Measurements from ENCODE around the gene BCAS3. TPM values are rescaled to one million over a fixed set of nuclear protein-coding genes. Genes with fewer than 3 reads are reported as not detected.

Gene BCAS3
- total RNA-seq, 2 donors from 2014 or later, result 28.0 to 37.7 TPM

- 79 to 96% methylated on average over 4 to 6 of the region's 6 CpGs for WGBS, 2 experiments (ENCODE audit: insufficient coverage in 1 of 2, insufficient read length in 1 of 2)
- Mint-ChIP-seq H3K4me3 (no peak overlapping the region), H3K4me1 (peaks cover 10% of the 10 kb centered on the region), H3K27me3 (ENCODE audit: insufficient read depth) (no peaks in the 10 kb centered on the region), H3K27ac (no peak overlapping the region), H3K36me3 (ENCODE audit: low read depth) (peaks cover 3% of the 10 kb centered on the region), H3K9me3 (no peaks in the 10 kb centered on the region)
- H3K9me3 ChIP-seq (ENCODE audit: control insufficient read depth, low read length), result no peaks in the 10 kb centered on the region
- TF ChIP-seq CTCF (conservative IDR thresholded peaks at IDR 0.05), result no peak
- no peak for DNase-seq
- no peak overlapping the region for H3K9ac ChIP-seq (ENCODE audit: extremely low read depth, low read length, poor library complexity, severe bottlenecking)
- H3K27me3 ChIP-seq (ENCODE audit: control insufficient read depth, insufficient read depth, low read length, poor library complexity, severe bottlenecking), result no peaks in the 10 kb centered on the region
- H3K36me3 ChIP-seq (ENCODE audit: control insufficient read depth, insufficient read depth, low read length), result no peaks in the 10 kb centered on the region
- H3K4me1 ChIP-seq (ENCODE audit: control insufficient read depth, insufficient read depth, low read length), result no peaks in the 10 kb centered on the region
- H3K27ac ChIP-seq (ENCODE audit: low read depth, low read length), result no peak overlapping the region
- no peak overlapping the region for H3K4me3 ChIP-seq (ENCODE audit: low read length)
Measured at GRCh38 chr17:60675997-60676396, 1.7 kb upstream of the BCAS3 start.

DNA sequence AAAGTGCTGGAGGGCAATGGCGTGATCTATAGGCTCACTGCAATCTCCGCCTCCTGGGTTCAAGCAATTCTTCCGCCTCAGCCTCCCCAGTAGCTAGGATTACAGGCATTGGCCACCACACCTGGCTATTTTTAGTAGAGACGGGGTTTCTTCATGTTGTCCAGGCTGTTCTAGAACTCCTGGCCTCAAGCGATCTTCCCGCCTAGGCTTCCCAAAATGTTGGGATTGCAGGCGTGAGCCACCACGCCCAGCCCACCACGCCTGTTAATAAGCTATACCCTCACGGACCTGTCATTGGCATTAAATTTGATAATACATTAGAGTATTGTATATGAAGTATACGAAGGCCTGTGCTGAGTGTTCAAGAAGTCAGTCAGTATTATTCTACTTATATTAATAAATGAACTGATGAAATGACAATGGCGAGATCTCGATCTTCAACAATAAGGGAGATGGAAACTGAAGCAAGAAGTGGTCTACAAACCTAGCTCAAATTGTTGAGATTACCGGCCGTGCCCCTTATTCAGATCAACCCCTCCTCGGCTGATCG is 818 bp upstream of the BCAS3 start:
- TF ChIP-seq CTCF (conservative IDR thresholded peaks at IDR 0.05), result no peak
- H3K27me3 ChIP-seq (ENCODE audit: control insufficient read depth, insufficient read depth, low read length, poor library complexity, severe bottlenecking), result no peaks in the 10 kb centered on the region
- H3K4me3 Mint-ChIP-seq, result peak overlapping the region; percentile 93
- peak overlapping the region; percentile 93 for H3K4me3 ChIP-seq (ENCODE audit: low read length)
- H3K27ac Mint-ChIP-seq, result peak overlapping the region; percentile 100
- H3K27me3 Mint-ChIP-seq (ENCODE audit: insufficient read depth), result no peaks in the 10 kb centered on the region
- peaks cover 10% of the 10 kb centered on the region for H3K4me1 Mint-ChIP-seq
- peak overlapping the region; percentile 72 for H3K9ac ChIP-seq (ENCODE audit: extremely low read depth, low read length, poor library complexity, severe bottlenecking)
- peak; percentile 57 for DNase-seq
- no peaks in the 10 kb centered on the region for H3K36me3 ChIP-seq (ENCODE audit: control insufficient read depth, insufficient read depth, low read length)
- H3K4me1 ChIP-seq (ENCODE audit: control insufficient read depth, insufficient read depth, low read length), result no peaks in the 10 kb centered on the region
- H3K9me3 ChIP-seq (ENCODE audit: control insufficient read depth, low read length), result no peaks in the 10 kb centered on the region
- H3K9me3 Mint-ChIP-seq, result no peaks in the 10 kb centered on the region
- no peak overlapping the region for H3K27ac ChIP-seq (ENCODE audit: low read depth, low read length)
- H3K36me3 Mint-ChIP-seq (ENCODE audit: low read depth), result peaks cover 3% of the 10 kb centered on the region
- WGBS, 2 experiments (ENCODE audit: insufficient coverage in 1 of 2, insufficient read length in 1 of 2), result 41 to 55% methylated on average over 9 to 16 of the region's 17 CpGs

DNA sequence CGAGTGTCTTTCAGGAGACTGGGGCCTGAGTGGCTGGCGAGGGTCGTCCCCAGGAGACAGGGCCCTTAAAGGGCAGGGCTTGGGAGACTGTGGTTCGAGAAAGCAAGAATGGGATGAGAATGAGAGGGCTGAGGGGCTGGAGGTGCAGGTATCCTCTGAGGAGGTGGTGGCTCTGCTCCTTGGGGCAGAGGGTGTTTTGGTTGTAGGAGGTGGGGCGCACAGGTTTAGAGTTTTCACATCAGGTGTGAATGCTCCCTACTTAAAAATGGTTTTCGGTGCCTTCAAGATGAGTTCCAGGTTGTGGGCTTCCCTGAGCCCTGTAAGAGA is 430 bp downstream of the BCAS3 start:
- Histone ChIP-seq H3K9ac (ENCODE audit: extremely low read depth, low read length, poor library complexity, severe bottlenecking) (peak overlapping the region; percentile 72), H3K27ac (ENCODE audit: low read depth, low read length) (no peak overlapping the region), H3K9me3 (ENCODE audit: control insufficient read depth, low read length) (no peaks in the 10 kb centered on the region), H3K36me3 (ENCODE audit: control insufficient read depth, insufficient read depth, low read length) (no peaks in the 10 kb centered on the region), H3K27me3 (ENCODE audit: control insufficient read depth, insufficient read depth, low read length, poor library complexity, severe bottlenecking) (no peaks in the 10 kb centered on the region), H3K4me3 (ENCODE audit: low read length) (peak overlapping the region; percentile 93), H3K4me1 (ENCODE audit: control insufficient read depth, insufficient read depth, low read length) (no peaks in the 10 kb centered on the region)
- TF ChIP-seq CTCF (conservative IDR thresholded peaks at IDR 0.05), result no peak
- no peaks in the 10 kb centered on the region for H3K27me3 Mint-ChIP-seq (ENCODE audit: insufficient read depth)
- WGBS, 2 experiments (ENCODE audit: insufficient coverage in 1 of 2, insufficient read length in 1 of 2), result 8 to 17% methylated on average over 3 to 6 of the region's 6 CpGs
- peak overlapping the region; percentile 93 for H3K4me3 Mint-ChIP-seq
- peak overlapping the region; percentile 100 for H3K27ac Mint-ChIP-seq
- DNase-seq, result no peak
- peaks cover 3% of the 10 kb centered on the region for H3K36me3 Mint-ChIP-seq (ENCODE audit: low read depth)
- H3K9me3 Mint-ChIP-seq, result no peaks in the 10 kb centered on the region
- H3K4me1 Mint-ChIP-seq, result peaks cover 10% of the 10 kb centered on the region
